ENCODE measurements around the gene NEDD4L.

NEDD4L gene

DNA sequence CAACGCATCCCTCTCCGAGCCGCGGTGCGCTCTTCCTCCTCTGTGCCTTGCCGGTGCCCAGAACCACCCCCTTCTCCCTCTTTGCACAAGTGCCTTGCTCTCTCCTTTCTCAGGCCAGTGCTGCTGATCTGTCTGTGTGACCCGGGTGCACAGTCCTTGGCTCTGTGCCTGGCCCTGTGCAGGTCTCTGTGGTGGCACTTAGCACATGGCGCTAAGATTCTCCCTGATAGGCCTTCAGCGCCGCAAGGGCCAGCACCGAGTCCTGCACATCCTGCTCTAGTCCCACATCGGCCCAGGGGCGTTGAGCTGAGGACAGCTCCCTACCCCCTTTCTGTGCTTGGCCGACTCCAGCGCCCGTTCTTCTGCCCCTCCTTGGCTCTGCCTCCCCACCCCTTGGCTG lies 136.1 kb downstream of the NEDD4L start:
- H3K4me1 ChIP-seq = peaks cover 8% of the 10 kb centered on the region; the same call in 1 of the 2 replicates
- no peaks in the 10 kb centered on the region for H3K9me3 ChIP-seq
- H3K4me2 ChIP-seq = no peak overlapping the region
- H3K9ac ChIP-seq = no peak overlapping the region
- H4K20me1 ChIP-seq = peaks cover 12% of the 10 kb centered on the region; the same call in 1 of the 2 replicates
- no peak overlapping the region for H3K27ac ChIP-seq
- H3K4me3 ChIP-seq = no peak overlapping the region
- no peak for TF ChIP-seq Cebpa-rat (IDR thresholded peaks at IDR 0.05)
- no peaks in the 10 kb centered on the region for H3K36me3 ChIP-seq
- H3K27me3 ChIP-seq = no peaks in the 10 kb centered on the region

DNA sequence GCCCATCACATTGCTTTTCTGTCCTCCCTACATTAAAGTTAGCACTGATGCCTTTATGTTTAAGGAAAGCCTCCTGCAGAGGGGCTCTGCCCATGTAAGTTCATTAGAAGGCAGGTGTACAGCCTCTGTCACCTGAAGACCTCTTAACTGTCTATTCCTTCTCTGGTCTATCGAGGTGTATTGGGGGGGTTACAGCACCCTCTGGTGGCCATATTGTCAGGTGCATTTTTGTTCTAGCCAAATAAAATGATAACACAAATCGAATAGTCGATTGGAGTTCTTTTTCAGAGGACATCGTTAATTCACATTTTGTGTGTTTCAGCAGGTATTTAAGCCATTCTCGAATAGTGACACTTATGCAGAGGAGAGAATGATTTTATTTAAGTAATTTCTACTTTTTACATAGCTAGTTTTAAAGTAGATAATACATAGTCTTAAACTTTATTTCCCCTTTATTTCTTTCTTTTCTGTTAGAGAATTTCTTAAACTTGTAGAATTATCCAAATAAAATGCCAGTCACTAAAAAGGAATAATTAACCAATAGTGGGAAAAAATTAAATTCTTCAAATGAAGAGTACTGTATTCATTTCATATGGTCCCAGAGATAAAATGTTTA lies 136.8 kb downstream of the NEDD4L start:
- Histone ChIP-seq H3K27ac (no peak overlapping the region), H4K20me1 (peaks cover 12% of the 10 kb centered on the region; the same call in 1 of the 2 replicates), H3K36me3 (no peaks in the 10 kb centered on the region), H3K9ac (no peak overlapping the region), H3K4me1 (peaks cover 6% of the 10 kb centered on the region; the same call in 1 of the 2 replicates), H3K27me3 (no peaks in the 10 kb centered on the region), H3K4me2 (no peak overlapping the region), H3K4me3 (no peak overlapping the region), H3K9me3 (no peaks in the 10 kb centered on the region)
- TF ChIP-seq Cebpa-rat (IDR thresholded peaks at IDR 0.05) = no peak

DNA sequence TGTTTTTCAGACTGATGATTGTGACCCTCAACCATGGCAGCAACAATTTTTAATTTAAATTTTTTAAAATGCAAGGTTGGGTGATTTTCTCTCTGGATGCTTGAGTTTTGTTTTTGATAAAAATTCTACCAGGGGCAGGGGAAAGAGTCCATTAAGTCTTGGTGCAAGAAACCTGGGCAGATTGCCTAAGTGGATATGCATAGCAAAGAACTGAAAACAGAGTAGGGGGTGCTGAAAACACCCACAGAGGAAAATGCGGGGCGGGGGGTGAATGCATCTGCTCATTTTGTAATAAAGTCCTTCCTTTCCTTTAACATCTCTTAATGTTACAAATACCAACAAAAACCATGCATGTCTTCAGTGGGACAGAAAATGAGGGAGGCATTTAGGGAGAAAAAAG lies 138.0 kb downstream of the NEDD4L start:
- peaks cover 12% of the 10 kb centered on the region; the same call in 1 of the 2 replicates for H4K20me1 ChIP-seq
- H3K27me3 ChIP-seq = no peaks in the 10 kb centered on the region
- no peaks in the 10 kb centered on the region for H3K36me3 ChIP-seq

DNA sequence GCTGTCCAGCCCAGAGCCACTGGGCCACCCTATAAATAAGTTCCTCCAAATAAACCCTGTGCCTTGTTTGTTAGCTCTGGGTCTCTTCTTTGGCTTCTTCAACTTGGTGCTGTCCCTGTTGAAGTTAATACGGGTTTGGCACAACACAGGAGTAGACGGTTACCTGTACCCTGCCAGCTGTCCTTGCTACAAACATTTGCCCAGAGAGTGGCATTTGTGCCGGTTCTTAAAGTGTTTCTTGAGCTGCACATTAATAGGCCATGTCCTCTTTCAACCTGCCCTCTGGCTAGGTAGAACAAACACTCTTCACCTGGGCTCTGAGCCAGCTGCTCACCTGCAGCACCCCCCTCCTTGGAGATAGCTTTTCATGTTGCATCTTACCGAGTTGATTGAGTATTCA lies 139.2 kb downstream of the NEDD4L start:
- no peak overlapping the region for H3K4me2 ChIP-seq
- H3K4me1 ChIP-seq = no peaks in the 10 kb centered on the region
- H3K27ac ChIP-seq = no peak overlapping the region
- H3K36me3 ChIP-seq = no peaks in the 10 kb centered on the region
- no peaks in the 10 kb centered on the region for H3K9me3 ChIP-seq
- no peak for TF ChIP-seq Cebpa-rat (IDR thresholded peaks at IDR 0.05)
- H3K4me3 ChIP-seq = no peak overlapping the region
- no peaks in the 10 kb centered on the region for H3K27me3 ChIP-seq
- no peak overlapping the region for H3K9ac ChIP-seq
- H4K20me1 ChIP-seq = peaks cover 6% of the 10 kb centered on the region; the same call in 1 of the 2 replicates

More for the DNA sequence above, 138.0 kb downstream of the NEDD4L start:
- Histone ChIP-seq H3K9me3 (no peaks in the 10 kb centered on the region), H3K27ac (no peak overlapping the region), H3K4me1 (no peaks in the 10 kb centered on the region), H3K9ac (no peak overlapping the region), H3K4me3 (no peak overlapping the region), H3K4me2 (no peak overlapping the region)
- no peak for TF ChIP-seq Cebpa-rat (IDR thresholded peaks at IDR 0.05)

DNA sequence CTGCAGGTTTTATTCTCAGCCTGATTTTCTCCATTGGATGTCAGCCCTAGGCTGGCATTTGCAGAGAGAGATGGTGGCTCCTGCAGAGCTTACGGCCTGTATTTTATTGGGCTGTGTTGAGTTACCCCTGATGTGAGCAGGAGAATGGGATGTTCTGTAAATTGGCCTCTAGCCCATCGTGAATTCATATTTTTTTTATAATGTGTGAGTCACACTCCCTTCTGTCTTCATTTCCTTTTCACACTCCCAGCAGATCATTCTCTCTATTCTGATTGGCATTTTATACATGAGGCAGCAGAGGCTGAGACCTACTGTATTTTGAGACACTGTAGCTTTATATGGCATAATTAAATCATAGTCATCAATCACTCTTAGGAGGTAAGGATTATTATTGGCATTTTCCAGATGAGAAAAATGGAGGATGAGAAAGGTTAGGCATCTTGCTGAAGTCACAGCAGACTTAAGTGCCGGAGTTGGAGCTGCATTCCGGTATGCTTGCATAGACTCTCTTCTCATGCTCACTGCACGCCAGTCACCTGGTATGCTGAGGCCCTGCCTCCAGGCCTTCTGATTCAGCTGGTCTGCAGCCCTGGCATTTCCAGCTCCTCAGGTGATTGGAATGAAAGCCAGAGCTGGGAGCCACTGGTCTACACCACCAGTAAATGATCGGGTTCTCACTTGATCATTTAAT lies 142.4 kb downstream of the NEDD4L start:
- Histone ChIP-seq H3K4me2 (no peak overlapping the region), H3K27ac (no peak overlapping the region), H3K9me3 (no peaks in the 10 kb centered on the region), H4K20me1 (no peaks in the 10 kb centered on the region), H3K27me3 (no peaks in the 10 kb centered on the region), H3K36me3 (no peaks in the 10 kb centered on the region), H3K9ac (no peak overlapping the region), H3K4me1 (no peaks in the 10 kb centered on the region), H3K4me3 (no peak overlapping the region)
- no peak for TF ChIP-seq Cebpa-rat (IDR thresholded peaks at IDR 0.05)

DNA sequence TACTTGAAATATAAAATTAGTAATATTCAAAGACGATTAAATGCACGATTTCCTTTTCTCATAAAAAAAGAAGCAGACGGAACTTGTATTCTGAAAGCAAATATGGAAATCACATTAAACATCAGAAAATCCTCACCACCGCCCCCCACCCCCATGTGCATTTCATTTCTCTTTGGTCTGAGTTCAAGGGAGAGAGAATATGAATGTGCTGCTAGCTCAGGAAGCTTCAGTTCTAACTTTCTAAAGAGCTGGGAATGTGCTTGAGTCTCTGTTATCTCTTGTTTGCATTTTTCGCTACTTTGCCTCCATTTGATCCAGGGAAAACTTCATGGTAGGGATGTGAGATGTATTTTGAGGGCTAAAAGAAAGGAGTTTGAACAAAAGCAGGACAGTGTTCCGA lies 143.6 kb downstream of the NEDD4L start:
- TF ChIP-seq Cebpa-rat (IDR thresholded peaks at IDR 0.05) = no peak
- Histone ChIP-seq H3K9ac (no peak overlapping the region), H3K9me3 (no peaks in the 10 kb centered on the region), H3K4me3 (no peak overlapping the region), H4K20me1 (no peaks in the 10 kb centered on the region), H3K4me2 (no peak overlapping the region), H3K36me3 (no peaks in the 10 kb centered on the region), H3K27ac (no peak overlapping the region), H3K27me3 (no peaks in the 10 kb centered on the region), H3K4me1 (no peaks in the 10 kb centered on the region)

DNA sequence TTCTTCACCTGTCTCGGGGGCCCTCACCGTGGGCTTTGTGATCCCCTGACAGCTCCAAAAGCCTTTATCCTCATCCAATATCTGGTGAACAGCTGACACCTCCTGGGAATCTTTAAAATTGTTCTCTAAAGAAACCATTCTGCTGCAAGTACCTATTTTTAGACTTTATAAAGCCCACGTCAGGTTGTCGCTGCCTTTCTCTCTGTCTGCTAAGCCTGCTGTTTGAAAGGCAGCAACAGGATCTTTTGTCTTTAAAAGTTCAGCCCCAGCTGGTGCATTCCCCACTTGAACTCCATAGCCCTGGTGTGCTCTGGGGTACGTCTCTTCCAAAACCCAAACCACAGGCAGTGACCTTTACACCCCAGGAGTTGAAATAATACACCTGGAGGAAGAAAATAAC lies 145.0 kb downstream of the NEDD4L start:
- Histone ChIP-seq H3K27ac (no peak overlapping the region), H3K9me3 (no peaks in the 10 kb centered on the region), H3K36me3 (no peaks in the 10 kb centered on the region), H3K9ac (no peak overlapping the region), H3K4me1 (no peaks in the 10 kb centered on the region), H3K4me2 (no peak overlapping the region), H3K4me3 (no peak overlapping the region), H4K20me1 (no peaks in the 10 kb centered on the region), H3K27me3 (no peaks in the 10 kb centered on the region)
- TF ChIP-seq Cebpa-rat (IDR thresholded peaks at IDR 0.05) = no peak

DNA sequence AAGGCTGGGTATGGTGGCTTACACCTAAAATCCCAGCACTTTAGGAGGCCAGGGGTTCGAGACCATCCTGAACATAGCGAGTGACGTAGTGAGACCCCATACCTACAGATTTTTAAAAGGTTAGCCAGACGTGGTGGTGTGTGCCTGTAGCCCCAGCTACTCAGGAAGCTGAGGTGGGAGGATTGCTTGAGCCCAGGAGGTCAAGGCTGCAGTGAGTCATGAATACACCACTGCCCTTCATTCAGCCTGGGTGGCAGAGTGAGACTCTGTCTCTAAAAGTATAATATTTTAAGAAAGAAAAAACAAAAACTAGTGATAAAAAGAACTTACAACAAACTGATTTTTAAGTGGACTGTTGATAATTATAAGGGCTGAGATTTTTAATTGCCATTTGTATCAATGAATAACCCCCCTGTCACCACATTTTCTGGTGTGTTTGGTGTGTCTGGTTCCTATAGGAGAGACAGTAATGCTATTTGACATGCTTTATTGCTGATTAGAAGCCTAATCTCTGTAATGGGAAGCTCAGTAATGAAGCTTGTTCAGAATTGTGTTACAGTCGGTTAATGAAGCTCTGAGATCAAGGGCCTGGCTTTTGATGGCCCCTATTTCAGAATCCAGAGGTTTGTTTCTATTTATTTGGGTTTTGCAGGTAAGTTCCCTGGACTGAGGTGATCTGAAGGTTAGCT lies 147.0 kb downstream of the NEDD4L start:
- Histone ChIP-seq H4K20me1 (0 out of 2 replicates have a peak, but pooled peaks cover 9% of the 10 kb centered on the region), H3K9me3 (no peaks in the 10 kb centered on the region), H3K4me3 (no peak overlapping the region), H3K36me3 (no peaks in the 10 kb centered on the region), H3K27ac (no peak overlapping the region), H3K4me2 (no peak overlapping the region), H3K9ac (no peak overlapping the region), H3K4me1 (peaks cover 10% of the 10 kb centered on the region; the same call in 1 of the 2 replicates), H3K27me3 (peaks cover 6% of the 10 kb centered on the region)
- no peak for TF ChIP-seq Cebpa-rat (IDR thresholded peaks at IDR 0.05)

DNA sequence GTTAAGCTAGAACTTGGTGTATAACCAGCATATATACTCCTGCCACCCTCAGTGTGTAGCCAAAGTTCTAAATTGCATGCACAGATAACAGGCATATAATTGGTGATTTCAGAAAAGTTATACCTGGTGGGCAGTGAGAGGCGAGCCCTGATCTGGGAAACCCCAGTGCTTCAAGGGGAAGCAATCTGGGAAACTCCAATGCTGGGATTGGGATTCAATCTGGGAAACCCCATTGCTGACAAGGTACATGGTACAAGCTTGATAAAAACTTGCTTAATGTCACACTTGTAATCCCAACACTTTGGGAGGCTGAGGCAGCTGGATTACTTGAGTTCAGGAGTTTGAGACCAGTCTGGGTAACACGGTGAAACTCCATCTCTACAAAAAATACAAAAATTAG lies 147.6 kb downstream of the NEDD4L start:
- Histone ChIP-seq H3K36me3 (no peaks in the 10 kb centered on the region), H3K9ac (no peak overlapping the region), H3K27me3 (peaks cover 6% of the 10 kb centered on the region), H3K9me3 (no peaks in the 10 kb centered on the region), H3K4me1 (peaks cover 10% of the 10 kb centered on the region; the same call in 1 of the 2 replicates), H3K27ac (no peak overlapping the region), H3K4me2 (no peak overlapping the region), H3K4me3 (no peak overlapping the region), H4K20me1 (0 out of 2 replicates have a peak, but pooled peaks cover 9% of the 10 kb centered on the region)
- TF ChIP-seq Cebpa-rat (IDR thresholded peaks at IDR 0.05) = no peak

DNA sequence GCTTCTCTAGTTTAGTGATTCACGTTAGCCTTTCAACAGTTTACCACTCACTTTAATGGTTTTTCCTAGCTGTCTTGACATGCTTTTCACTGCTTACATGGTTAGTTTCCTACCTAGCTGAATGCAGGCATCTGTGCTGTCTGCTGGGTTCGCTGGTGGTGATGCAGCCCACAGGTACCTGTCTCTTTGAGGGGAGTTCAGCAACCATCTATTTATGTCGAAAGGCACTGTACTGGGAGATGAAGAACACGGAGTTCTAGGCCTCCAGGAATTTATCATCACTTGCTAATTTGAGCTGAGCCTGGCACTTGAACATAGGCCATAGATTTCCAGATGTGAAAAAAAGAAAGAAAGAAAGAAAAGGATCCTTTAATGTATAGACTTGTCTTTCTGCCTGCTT lies 148.5 kb downstream of the NEDD4L start:
- Histone ChIP-seq H3K36me3 (no peaks in the 10 kb centered on the region), H3K4me2 (no peak overlapping the region), H3K27ac (no peak overlapping the region), H4K20me1 (0 out of 2 replicates have a peak, but pooled peaks cover 9% of the 10 kb centered on the region), H3K4me1 (peaks cover 14% of the 10 kb centered on the region), H3K9me3 (no peaks in the 10 kb centered on the region), H3K9ac (no peak overlapping the region), H3K4me3 (no peak overlapping the region), H3K27me3 (peaks cover 6% of the 10 kb centered on the region)
- TF ChIP-seq Cebpa-rat (IDR thresholded peaks at IDR 0.05) = no peak

All from BLaER1 (cell line).